NOMO-1 treated with dmso at 0.1 percent for 144 hours (cell line): ENCODE measurements around the gene HAUS6.
"Not testable (repeated sequence)": the region's sequence is repeated elsewhere in the genome, so short reads cannot be mapped to it uniquely, and the experiment has no call there.

ENCODE experiments used
- DNase-seq: peaks from one replicate; lab custom pipeline; 2025; ENCODE audit not compliant: unreplicated experiment; lab: John Stamatoyannopoulos, UW

Gene HAUS6

GRCh38 chr9:19048966-19049916, 53.5 kb downstream of the HAUS6 start, which contains the start of gene RRAGA:
TSS of gene RRAGA (plus strand) at chr9:19049427. CDS start at chr9:19049660, 233 bp downstream.
- peak; percentile 71 for DNase-seq

- no peak for DNase-seq
Measured at GRCh38 chr9:19036611-19037010, 66.1 kb downstream of the HAUS6 start.

- DNase-seq: no peak
Measured at GRCh38 chr9:19033015-19033414, 69.7 kb downstream of the HAUS6 start, which contains the start of gene SAXO1. TSS of gene SAXO1 (minus strand) at chr9:19033209. CDS start at chr9:19032908, 301 bp downstream.

- no peak for DNase-seq
Measured at GRCh38 chr9:19032406-19032805, 70.3 kb downstream of the HAUS6 start.

- no peak for DNase-seq
Measured at GRCh38 chr9:19030899-19031298, 71.8 kb downstream of the HAUS6 start.

- DNase-seq: no peak
Measured at GRCh38 chr9:19028835-19029451, 73.8 kb downstream of the HAUS6 start.

GRCh38 chr9:19027825-19028224, 74.9 kb downstream of the HAUS6 start:
- DNase-seq: no peak

- no peak for DNase-seq
Measured at GRCh38 chr9:19026375-19026774, 76.3 kb downstream of the HAUS6 start.

- no peak for DNase-seq
Measured at GRCh38 chr9:19023078-19023477, 79.6 kb downstream of the HAUS6 start.

GRCh38 chr9:19022206-19022605, 80.5 kb downstream of the HAUS6 start:
- no peak for DNase-seq

- DNase-seq: not testable (repeated sequence)
Measured at GRCh38 chr9:19021649-19022048, 81.1 kb downstream of the HAUS6 start.

- DNase-seq: no peak
Measured at GRCh38 chr9:19020886-19021455, 81.7 kb downstream of the HAUS6 start.

GRCh38 chr9:19018201-19018600, 84.5 kb downstream of the HAUS6 start:
- no peak for DNase-seq

- DNase-seq: no peak
Measured at GRCh38 chr9:19009391-19009965, 93.2 kb downstream of the HAUS6 start.
